Measurements from ENCODE around the gene NDUFV3. TPM values are rescaled to one million over a fixed set of nuclear protein-coding genes. Genes with fewer than 3 reads are reported as not detected.

The NDUFV3 gene
- total and polyA plus RNA-seq, 2 experiments from 2014 or later, result 51.5 to 71.2 TPM

- TF ChIP-seq ZNF462 (CRISPR knock-in tag; IDR thresholded peaks at IDR 0.05) (no peak), REST (IDR thresholded peaks at IDR 0.05; ENCODE audit: unreplicated experiment) (no peak), POLR2AphosphoS5 (IDR thresholded peaks at IDR 0.05; ENCODE audit: low read depth) (no peak), CTCF (conservative IDR thresholded peaks at IDR 0.05; ENCODE audit: low read depth in 2 of 2) (no peak)
Observed at GRCh38 chr21:42854246-42855010, 38.7 kb upstream of the NDUFV3 start (continued).

Measured in GM23338 (cell line).